NOMO-1 treated with dmso at 0.1 percent for 144 hours (cell line): ENCODE data around the gene FAM3A.
"Not testable (repeated sequence)": the region's sequence is repeated elsewhere in the genome, so short reads cannot be mapped to it uniquely, and the experiment has no call there.

Experiments
- DNase-seq: peaks from one replicate; lab custom pipeline; 2025; ENCODE audit not compliant: unreplicated experiment; lab: John Stamatoyannopoulos, UW

FAM3A gene

GRCh38 chrX:154515966-154516655 lies at the start of gene FAM3A:
FAM3A (minus strand) TSS chrX:154516232; CDS start chrX:154515772, 460 bp downstream.
- peak; percentile 65 for DNase-seq

DNA sequence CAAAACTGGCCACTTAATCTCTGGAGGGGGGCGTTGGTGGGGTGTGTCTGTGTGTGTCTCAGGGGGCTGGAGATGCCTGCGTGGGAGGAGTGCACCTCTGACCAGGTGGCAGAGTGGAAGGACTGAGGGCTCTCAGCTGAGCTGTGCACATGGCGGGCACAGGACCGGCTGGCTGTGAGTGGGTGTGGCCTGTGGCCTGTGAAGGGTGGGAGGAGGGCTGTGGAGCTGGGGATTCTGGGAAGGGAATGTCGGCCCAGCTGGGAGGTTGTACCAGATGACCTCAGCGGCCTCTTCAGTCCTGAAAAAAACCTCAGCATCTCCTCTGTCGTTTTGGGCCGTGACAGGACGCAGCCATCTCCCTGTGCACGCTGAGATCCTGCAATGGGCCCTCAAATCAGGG lies 46.3 kb upstream of the FAM3A start:
- not testable (repeated sequence) for DNase-seq

DNA sequence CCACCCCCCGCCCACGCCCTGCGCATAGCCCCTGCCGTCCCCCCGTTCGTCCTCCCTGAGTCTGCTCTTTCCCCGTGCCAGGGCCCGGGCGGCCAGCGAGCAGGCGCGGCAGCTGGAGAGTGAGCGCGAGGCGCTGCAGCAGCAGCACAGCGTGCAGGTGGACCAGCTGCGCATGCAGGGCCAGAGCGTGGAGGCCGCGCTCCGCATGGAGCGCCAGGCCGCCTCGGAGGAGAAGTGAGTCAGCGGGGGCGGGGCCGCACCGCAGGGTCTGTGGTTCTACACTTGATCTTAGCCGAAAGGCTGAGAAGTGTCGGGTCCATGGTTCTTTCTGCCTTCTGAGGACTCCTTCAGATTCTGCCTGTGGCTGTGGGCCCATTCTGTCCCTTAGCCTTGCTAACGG lies 44.3 kb upstream of the FAM3A start:
- DNase-seq, result not testable (repeated sequence)

DNA sequence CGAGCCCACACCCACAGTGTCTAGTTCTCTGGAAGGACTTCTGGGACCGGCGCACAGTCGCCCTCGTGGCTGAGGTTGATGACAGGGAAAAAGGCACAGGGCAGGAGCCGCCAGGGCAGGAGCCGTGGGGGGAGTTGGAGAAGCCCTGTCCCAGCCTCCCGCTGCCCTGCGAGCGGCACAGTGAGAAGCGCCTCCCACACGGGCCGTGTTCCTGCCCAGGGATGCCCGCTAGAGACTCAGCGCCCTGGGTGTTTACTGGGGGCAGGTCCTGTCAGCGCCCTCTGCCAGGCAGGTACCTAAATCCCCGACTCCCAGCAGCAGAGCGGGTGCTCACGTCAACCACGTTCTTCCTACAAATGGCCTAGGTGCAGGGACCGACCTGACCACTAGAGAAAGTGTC lies 42.9 kb upstream of the FAM3A start:
- DNase-seq, result not testable (repeated sequence)

GRCh38 chrX:154558060-154558690 lies 42.1 kb upstream of the FAM3A start:
- DNase-seq, result not testable (repeated sequence)

DNA sequence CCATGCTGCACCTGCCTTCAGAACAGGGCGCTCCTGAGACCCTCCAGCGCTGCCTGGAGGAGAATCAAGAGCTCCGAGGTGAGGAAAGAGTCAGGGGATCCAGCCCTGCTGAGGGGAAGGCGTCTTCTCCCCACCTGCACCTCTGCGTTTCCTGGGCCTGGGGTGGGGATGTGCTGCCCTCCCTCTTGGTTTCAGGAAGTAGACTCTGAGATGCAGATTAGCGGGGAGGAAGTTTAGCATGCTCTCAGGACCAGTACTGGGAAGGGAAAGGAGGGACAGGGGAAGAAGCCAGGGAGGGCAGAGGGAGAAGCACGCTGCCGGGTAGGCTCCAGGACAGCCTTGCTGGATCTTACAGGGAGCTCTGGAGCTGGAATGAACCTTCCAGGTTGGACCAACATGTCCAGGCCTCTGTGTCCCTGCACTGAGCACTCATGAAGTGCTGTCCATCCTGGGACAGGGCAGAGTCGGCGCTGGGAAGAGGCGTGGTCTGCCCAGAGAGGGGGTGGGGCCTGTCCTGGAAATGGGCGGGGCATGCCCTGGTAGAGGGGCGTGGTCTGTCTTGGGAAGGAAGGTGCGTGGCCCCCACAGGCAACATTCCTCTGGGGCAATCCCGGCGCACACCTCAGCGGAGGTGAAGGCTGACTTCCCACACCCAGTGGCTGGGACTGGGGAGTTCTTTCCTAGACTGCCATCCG lies 36.2 kb upstream of the FAM3A start:
- DNase-seq, result not testable (repeated sequence)

DNA sequence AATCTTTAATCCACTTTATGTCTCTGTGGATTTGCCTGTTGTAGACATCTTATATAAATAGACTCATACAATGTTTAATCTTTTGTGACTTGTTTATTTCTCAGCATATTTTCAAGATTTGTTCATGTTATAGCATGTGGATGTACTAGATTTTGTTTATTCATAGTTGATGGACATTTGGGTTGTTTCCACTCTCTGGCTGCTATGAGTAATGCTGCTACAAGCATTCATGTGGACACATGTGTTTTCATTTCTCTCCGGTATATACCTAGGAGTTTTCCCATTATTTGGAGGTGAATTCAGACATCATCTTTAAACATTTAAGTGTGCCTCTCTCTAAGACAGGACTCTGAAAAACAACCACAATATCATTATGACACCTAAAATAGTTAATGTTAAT lies 33.7 kb upstream of the FAM3A start:
- DNase-seq, result no peak

- no peak for DNase-seq
Observed at GRCh38 chrX:154548028-154548316, 31.9 kb upstream of the FAM3A start.

DNA sequence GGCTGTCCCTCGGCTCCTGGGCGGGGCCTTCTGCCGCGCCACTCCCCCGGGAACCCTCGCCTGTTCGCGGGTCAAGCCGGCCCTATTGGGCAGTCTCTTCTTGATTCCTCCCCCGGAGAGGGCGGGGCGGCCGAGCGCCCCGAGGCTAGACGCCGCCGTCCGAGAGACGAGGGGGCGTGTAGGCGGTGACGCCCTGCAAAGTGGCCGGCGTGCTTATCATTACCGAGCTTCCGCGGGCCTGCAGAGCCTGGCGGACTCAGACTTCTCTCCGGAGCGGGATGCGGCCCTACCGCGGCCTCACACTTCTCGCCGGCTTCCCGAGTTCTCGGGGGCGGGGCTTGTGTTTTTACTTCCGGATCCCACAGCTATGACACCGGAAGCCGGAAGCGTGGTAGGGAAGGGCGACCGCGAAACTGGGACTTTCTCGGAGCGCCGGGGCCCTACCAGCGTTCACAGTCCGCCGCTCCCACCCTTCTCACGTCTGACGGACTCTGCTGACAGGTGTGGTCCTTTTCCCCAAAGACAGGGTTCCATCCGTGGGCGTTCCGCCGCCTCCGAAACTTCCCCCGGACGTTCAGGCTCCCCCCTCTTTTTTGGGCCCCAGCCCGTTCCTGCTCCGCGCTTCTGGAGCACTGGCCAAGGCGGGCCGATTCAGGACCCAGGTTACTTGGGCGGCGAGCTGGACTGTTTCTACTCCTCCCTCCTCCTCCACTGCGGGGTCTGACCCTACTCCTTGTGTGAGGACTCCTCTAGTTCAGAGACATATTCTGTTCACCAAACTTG lies 31.4 kb upstream of the FAM3A start, which contains the start of gene IKBKG:
IKBKG (plus strand) TSS at position 376 of the 783 bp plus-strand sequence. CDS start 4,383 bp downstream, outside the sequence.
- DNase-seq, result peak; percentile 49

- DNase-seq, result peak; percentile 22
Observed at GRCh38 chrX:154546354-154547244, 30.6 kb upstream of the FAM3A start, which contains the start of gene G6PD. G6PD (minus strand) TSS chrX:154546846; CDS start chrX:154546155, 691 bp downstream.

- DNase-seq, result no peak
Observed at GRCh38 chrX:154545673-154546274, 29.7 kb upstream of the FAM3A start.

GRCh38 chrX:154542723-154543424 lies 26.8 kb upstream of the FAM3A start:
- DNase-seq, result peak; percentile 72

- DNase-seq, result peak; percentile 36
Observed at GRCh38 chrX:154541896-154542722, 26.1 kb upstream of the FAM3A start.

GRCh38 chrX:154541589-154541895 lies 25.5 kb upstream of the FAM3A start:
- no peak for DNase-seq

GRCh38 chrX:154540897-154541535 lies 25.0 kb upstream of the FAM3A start:
- DNase-seq, result no peak

GRCh38 chrX:154540365-154540764 lies 24.3 kb upstream of the FAM3A start:
- DNase-seq, result not testable (repeated sequence)

DNA sequence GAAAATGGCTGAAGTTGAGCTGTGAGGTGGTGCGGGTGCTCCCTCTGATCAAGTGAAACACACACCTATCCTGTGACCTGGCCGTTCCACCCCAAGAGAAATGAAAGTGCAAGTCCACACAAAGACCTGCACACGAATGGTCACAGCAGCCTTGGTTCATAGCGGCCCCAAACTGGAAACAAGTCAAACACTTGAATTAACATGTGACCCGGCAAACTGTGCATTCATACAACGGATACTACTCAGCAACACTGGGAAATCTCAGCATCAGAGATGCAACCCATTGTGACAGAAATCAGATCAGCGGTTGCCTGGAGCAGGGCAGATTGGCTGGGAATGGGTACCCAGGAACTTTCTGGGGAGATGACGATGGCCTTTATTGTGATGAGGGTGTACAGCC lies 23.0 kb upstream of the FAM3A start:
- no peak for DNase-seq

- DNase-seq, result no peak
Observed at GRCh38 chrX:154535892-154536291, 19.9 kb upstream of the FAM3A start.
